ENCODE data around the gene MAPK10. TPM values are rescaled to one million over a fixed set of nuclear protein-coding genes. Genes with fewer than 3 reads are reported as not detected.

MAPK10 gene
- polyA plus RNA-seq, 1 donor (not counting 4 experiments of a cell fraction or from before 2014, with no cell fraction given): 8.2 TPM

GRCh38 chr4:86054286-86055032, 305.4 kb downstream of the MAPK10 start:
- Histone ChIP-seq H3K27ac (ENCODE audit: control insufficient read depth, insufficient read depth, low read length) (no peak overlapping the region), H2AFZ (ENCODE audit: control insufficient read depth, low read length) (no peak overlapping the region), H3K27me3 (ENCODE audit: control insufficient read depth, extremely low read depth, insufficient read depth, low read length) (no peaks in the 10 kb centered on the region), H3K36me3 (ENCODE audit: control insufficient read depth in 2 of 2, extremely low read depth in 1 of 2, insufficient read depth in 2 of 2, low read length in 2 of 2) (no peaks in the 10 kb centered on the region), H3K4me2 (ENCODE audit: control insufficient read depth, extremely low read depth, insufficient read depth, low read depth, low read length) (no peak overlapping the region), H4K20me1 (ENCODE audit: control insufficient read depth, extremely low read depth, insufficient read depth, low read length) (no peaks in the 10 kb centered on the region), H3K4me3 (ENCODE audit: control insufficient read depth in 2 of 3, extremely low read depth in 1 of 3, insufficient read depth in 2 of 3, low read depth in 1 of 3, low read length in 3 of 3) (no peak overlapping the region), H3K4me1 (ENCODE audit: control insufficient read depth, extremely low read depth, insufficient read depth, low read length) (peaks cover 11% of the 10 kb centered on the region), H3K9ac (ENCODE audit: control insufficient read depth, extremely low read depth, insufficient read depth, low read length) (no peak overlapping the region), H3K79me2 (ENCODE audit: control insufficient read depth, insufficient read depth, low read length) (no peaks in the 10 kb centered on the region), H3K9me1 (ENCODE audit: control insufficient read depth, extremely low read depth, insufficient read depth, low read length) (no peaks in the 10 kb centered on the region), H3K9me3 (ENCODE audit: control insufficient read depth, low read depth, low read length) (no peaks in the 10 kb centered on the region)
- no peak for TF ChIP-seq CTCF (optimal IDR thresholded peaks at IDR 0.05 in 1 of 3, IDR thresholded peaks at IDR 0.05 in 1 of 3, conservative IDR thresholded peaks at IDR 0.05 in 1 of 3; ENCODE audit: extremely low read depth in 1 of 3, insufficient read depth in 2 of 3, low read length in 3 of 3)
- TF ChIP-seq EZH2 (IDR thresholded peaks at IDR 0.05; ENCODE audit: low read length): no peak
- DNase-seq (ENCODE audit: low read depth, low spot score) (no peak), FAIRE-seq (no peak)
- dilution Hi-C loops (cut with MboI; ENCODE audit: extremely low pct_ligation_motif_present, low sequenced_read_pairs): no loop called here

- no peaks in the 10 kb centered on the region for H3K9me1 ChIP-seq (ENCODE audit: control insufficient read depth, extremely low read depth, insufficient read depth, low read length)
- no peak overlapping the region for H3K4me2 ChIP-seq (ENCODE audit: control insufficient read depth, extremely low read depth, insufficient read depth, low read depth, low read length)
- H3K79me2 ChIP-seq (ENCODE audit: control insufficient read depth, insufficient read depth, low read length): no peaks in the 10 kb centered on the region
- TF ChIP-seq EZH2 (IDR thresholded peaks at IDR 0.05; ENCODE audit: low read length) (no peak), CTCF (optimal IDR thresholded peaks at IDR 0.05 in 1 of 3, IDR thresholded peaks at IDR 0.05 in 1 of 3, conservative IDR thresholded peaks at IDR 0.05 in 1 of 3; ENCODE audit: extremely low read depth in 1 of 3, insufficient read depth in 2 of 3, low read length in 3 of 3) (no peak)
- no peak overlapping the region for H3K4me3 ChIP-seq (ENCODE audit: control insufficient read depth in 2 of 3, extremely low read depth in 1 of 3, insufficient read depth in 2 of 3, low read depth in 1 of 3, low read length in 3 of 3)
- H3K9me3 ChIP-seq (ENCODE audit: control insufficient read depth, low read depth, low read length): no peaks in the 10 kb centered on the region
- no peaks in the 10 kb centered on the region for H3K36me3 ChIP-seq (ENCODE audit: control insufficient read depth in 2 of 2, extremely low read depth in 1 of 2, insufficient read depth in 2 of 2, low read length in 2 of 2)
- H4K20me1 ChIP-seq (ENCODE audit: control insufficient read depth, extremely low read depth, insufficient read depth, low read length): no peaks in the 10 kb centered on the region
- H3K9ac ChIP-seq (ENCODE audit: control insufficient read depth, extremely low read depth, insufficient read depth, low read length): no peak overlapping the region
- peaks cover 8% of the 10 kb centered on the region for H3K4me1 ChIP-seq (ENCODE audit: control insufficient read depth, extremely low read depth, insufficient read depth, low read length)
- H2AFZ ChIP-seq (ENCODE audit: control insufficient read depth, low read length): no peak overlapping the region
- DNase-seq (ENCODE audit: low read depth, low spot score) (no peak), FAIRE-seq (no peak)
- H3K27me3 ChIP-seq (ENCODE audit: control insufficient read depth, extremely low read depth, insufficient read depth, low read length): no peaks in the 10 kb centered on the region
- H3K27ac ChIP-seq (ENCODE audit: control insufficient read depth, insufficient read depth, low read length): no peak overlapping the region
- dilution Hi-C loops (cut with MboI; ENCODE audit: extremely low pct_ligation_motif_present, low sequenced_read_pairs): no loop called here
Measured at GRCh38 chr4:86050496-86050895, 309.4 kb downstream of the MAPK10 start.

Measured in keratinocyte (primary cell).